Ectodermal cell (in vitro differentiated cells): ENCODE measurements around the gene TMEM150B. TPM values are rescaled to one million over a fixed set of nuclear protein-coding genes. Genes with fewer than 3 reads are reported as not detected.

ENCODE experiments used
- H3K27ac ChIP-seq: 2 replicates; pipeline ENCODE4 v1.7.0; 2013; ENCODE audit warnings: mild to moderate bottlenecking, low read depth, low read length; ENCODE audit not compliant: insufficient read depth, poor library complexity, severe bottlenecking
- H3K27me3 ChIP-seq: 2 replicates; pipeline ENCODE4 v1.7.0; 2013; ENCODE audit warnings: mild to moderate bottlenecking, low read length; ENCODE audit not compliant: insufficient read depth, control insufficient read depth, poor library complexity, severe bottlenecking
- H3K36me3 ChIP-seq: one replicate; pipeline ENCODE4 v1.7.0; 2013; ENCODE audit warnings: low read length; ENCODE audit not compliant: control insufficient read depth, insufficient read depth
- H3K4me1 ChIP-seq: one replicate; pipeline ENCODE4 v1.7.0; 2013; ENCODE audit warnings: low read length; ENCODE audit not compliant: control insufficient read depth, insufficient read depth
- H3K4me3 ChIP-seq: 2 replicates; pipeline ENCODE4 v1.7.0; 2013; ENCODE audit warnings: low read depth, low read length, control low read depth; ENCODE audit not compliant: insufficient read depth
- H3K9me3 ChIP-seq: 2 replicates; pipeline ENCODE4 v1.7.0; 2013; ENCODE audit warnings: mild to moderate bottlenecking, low read length, moderate library complexity; ENCODE audit not compliant: control insufficient read depth
- WGBS, 2 experiments: methylation state at CpG; one replicate each; pipeline ENCODE4 v1.1.7; 2013; ENCODE audit warnings: missing lambda C conversion rate in 2 of 2; 5-methylcytosine and 5-hydroxymethylcytosine counted together
- polyA plus RNA-seq, 4 experiments: library from polyadenylated mRNA; stranded (reverse); fragments of 50-300 nt; gene quantifications; one replicate each; pipeline ENCODE4 v1.2.3, GENCODE V29; 2013

The TMEM150B gene
- polyA plus RNA-seq (2013, experiment 1 of 4) = not detected
- polyA plus RNA-seq (2013, experiment 2 of 4) = not detected
- not detected for polyA plus RNA-seq (2013, experiment 3 of 4)
- polyA plus RNA-seq (2013, experiment 4 of 4) = not detected

- Histone ChIP-seq H3K9me3 (no peaks in the 10 kb centered on the region), H3K27me3 (no peaks in the 10 kb centered on the region), H3K36me3 (no peaks in the 10 kb centered on the region), H3K27ac (no peak within 1 kb of the TSS), H3K4me1 (no peaks in the 10 kb centered on the region), H3K4me3 (no peak within 1 kb of the TSS)
- 91 to 92% methylated on average over 13 to 14 of the region's 14 CpGs for WGBS, 2 experiments
These were observed at the start of gene TMEM150B for GRCh38 chr19:55325172-55325571. TMEM150B (minus strand) TSS chr19:55325341; CDS start chr19:55321036, 4,305 bp downstream.

DNA sequence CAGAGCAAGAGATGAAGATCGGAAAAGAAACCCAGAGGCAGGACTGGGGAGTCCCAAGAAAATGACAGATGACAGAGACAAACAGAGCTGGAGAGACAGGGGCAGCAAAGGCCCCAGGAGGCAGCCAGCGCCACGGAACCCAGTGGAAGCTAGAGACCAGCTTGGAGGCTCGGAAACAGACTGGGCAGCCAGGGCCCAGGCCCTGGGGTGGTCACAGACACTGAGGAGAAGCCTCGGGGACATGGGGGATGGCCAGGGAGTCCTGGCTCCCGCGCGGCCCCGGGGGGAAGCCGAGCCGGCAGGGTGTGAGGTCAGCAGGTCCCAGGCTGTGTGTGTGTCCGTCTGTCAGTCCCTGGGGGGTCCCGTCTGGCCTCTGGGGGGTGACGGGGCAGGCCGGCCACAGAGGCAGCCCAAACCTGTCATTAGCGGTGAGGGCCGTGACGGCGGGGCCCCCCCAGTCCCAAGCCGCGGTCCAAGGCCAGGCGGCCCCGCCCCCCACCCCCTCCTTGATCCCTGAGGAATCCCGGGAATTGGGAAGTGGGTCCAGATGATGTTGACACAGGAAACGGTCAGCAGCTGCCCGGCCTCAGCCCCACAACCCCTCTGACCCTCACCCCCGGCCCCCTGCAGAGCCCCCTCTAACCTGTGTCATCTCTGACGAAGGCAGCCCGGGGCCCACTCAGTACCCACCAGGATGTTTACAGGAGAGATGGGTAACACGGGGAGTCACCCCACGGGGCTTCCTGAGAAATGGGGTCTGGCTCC is 49.0 kb upstream of the TMEM150B start:
- Histone ChIP-seq H3K9me3 (no peaks in the 10 kb centered on the region), H3K4me1 (peaks cover 46% of the 10 kb centered on the region), H3K36me3 (no peaks in the 10 kb centered on the region), H3K4me3 (no peak overlapping the region), H3K27ac (no peak overlapping the region), H3K27me3 (peaks cover 80% of the 10 kb centered on the region)
- 9% methylated on average over 31 of the region's 31 CpGs for WGBS, 2 experiments

GRCh38 chr19:55373306-55373992 is 48.3 kb upstream of the TMEM150B start:
- Histone ChIP-seq H3K4me1 (peaks cover 39% of the 10 kb centered on the region), H3K4me3 (no peak overlapping the region)
- WGBS, 2 experiments = 30 to 35% methylated on average over 9 of the region's 9 CpGs

DNA sequence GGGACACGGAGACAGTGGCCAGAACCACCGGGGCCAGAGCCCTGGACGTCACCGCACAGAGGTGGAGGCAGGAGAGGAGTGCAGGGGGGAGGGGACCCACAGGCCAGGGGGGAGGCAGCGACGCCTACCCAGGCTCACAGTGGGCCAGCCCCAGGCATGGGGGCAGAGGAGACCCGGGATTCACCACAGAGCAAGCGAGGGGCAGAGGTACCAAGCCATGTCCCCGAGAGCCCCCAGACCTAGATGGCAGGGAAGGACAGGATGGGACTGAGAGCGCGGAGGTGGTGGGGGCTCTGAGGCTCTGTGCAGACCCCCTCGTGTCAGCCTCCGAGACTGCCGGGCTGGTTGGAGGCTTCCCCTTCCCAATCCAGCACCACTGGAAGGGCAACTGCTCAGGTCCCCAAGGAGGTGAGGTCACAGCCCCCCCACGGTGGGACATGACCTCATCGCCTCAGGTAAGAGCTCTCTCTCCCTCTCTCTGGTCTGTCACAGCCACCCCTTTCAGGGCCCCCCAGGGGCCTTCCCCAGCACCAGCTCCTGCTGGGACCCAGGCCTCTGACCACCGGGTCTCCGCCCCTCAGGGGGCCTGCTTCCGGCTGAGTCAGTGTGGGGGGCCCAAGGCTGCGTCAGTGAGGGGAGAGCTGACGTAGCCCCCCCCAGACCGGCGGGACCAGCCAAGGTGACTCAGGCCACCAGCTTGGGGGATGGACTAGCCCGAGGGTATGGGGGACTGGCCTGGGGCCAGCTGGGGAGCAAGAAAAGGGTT is 47.4 kb upstream of the TMEM150B start:
- H3K4me3 ChIP-seq = no peak overlapping the region
- peaks cover 30% of the 10 kb centered on the region for H3K4me1 ChIP-seq
- no peak overlapping the region for H3K27ac ChIP-seq
- WGBS, 2 experiments = 42 to 44% methylated on average over 24 of the region's 24 CpGs
- peaks cover 79% of the 10 kb centered on the region for H3K27me3 ChIP-seq
- no peaks in the 10 kb centered on the region for H3K9me3 ChIP-seq
- no peaks in the 10 kb centered on the region for H3K36me3 ChIP-seq

More at GRCh38 chr19:55373306-55373992, 48.3 kb upstream of the TMEM150B start:
- Histone ChIP-seq H3K27me3 (peaks cover 81% of the 10 kb centered on the region), H3K27ac (no peak overlapping the region), H3K9me3 (no peaks in the 10 kb centered on the region), H3K36me3 (no peaks in the 10 kb centered on the region)

DNA sequence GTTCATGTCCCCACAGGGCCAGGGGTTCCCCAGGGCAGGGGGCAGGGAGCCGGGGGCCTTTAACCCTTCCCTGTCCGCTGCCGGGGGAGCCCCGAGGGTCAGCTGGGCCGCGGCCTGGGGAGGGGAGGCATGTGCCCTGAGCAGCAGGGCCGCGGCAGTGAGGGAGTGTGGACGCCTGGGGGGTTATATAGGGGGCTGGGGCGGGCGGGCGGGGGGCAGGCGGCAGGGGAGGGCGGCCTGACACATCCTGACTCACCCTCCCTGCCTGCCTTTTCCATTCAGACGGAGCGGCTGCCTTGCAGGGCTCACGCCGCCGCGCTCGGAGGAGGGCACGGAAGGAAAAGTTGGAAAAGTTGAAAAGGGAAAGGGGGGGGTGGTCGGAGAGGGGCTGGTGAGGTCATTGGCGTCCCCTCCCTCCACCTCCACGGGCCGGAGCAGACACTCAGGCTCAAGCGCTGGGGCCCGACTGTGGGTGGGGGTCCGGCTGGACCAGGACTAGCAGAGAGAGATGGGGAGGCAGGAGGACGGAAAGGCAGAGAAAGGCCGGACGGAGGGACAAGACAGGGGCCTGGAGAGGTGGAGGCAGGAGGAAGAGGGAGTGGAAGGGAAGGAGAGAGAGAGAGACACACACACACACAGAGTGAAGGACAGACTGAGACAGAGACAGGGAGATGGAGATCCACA is 45.3 kb upstream of the TMEM150B start, which contains the start of gene IL11:
IL11 (minus strand) TSS at position 159 of the 684 bp plus-strand sequence; CDS start at position 6, 153 bp downstream.
- Histone ChIP-seq H3K36me3 (no peaks in the 10 kb centered on the region), H3K4me1 (peaks cover 16% of the 10 kb centered on the region), H3K9me3 (no peaks in the 10 kb centered on the region), H3K4me3 (peak within 1 kb of the TSS; percentile 35), H3K27me3 (peaks cover 71% of the 10 kb centered on the region), H3K27ac (no peak within 1 kb of the TSS)
- WGBS, 2 experiments = 2 to 4% methylated on average over 31 to 32 of the region's 32 CpGs

- Histone ChIP-seq H3K36me3 (no peaks in the 10 kb centered on the region), H3K27me3 (peaks cover 71% of the 10 kb centered on the region), H3K27ac (no peak overlapping the region), H3K9me3 (no peaks in the 10 kb centered on the region), H3K4me3 (peak overlapping the region; percentile 35), H3K4me1 (peaks cover 16% of the 10 kb centered on the region)
- 0 to 1% methylated on average over 59 of the region's 59 CpGs for WGBS, 2 experiments
These were observed 44.6 kb upstream of the TMEM150B start for GRCh38 chr19:55369653-55370304.

- peaks cover 62% of the 10 kb centered on the region for H3K27me3 ChIP-seq
- WGBS, 2 experiments = 14% methylated on average over 54 of the region's 54 CpGs
- no peak overlapping the region for H3K27ac ChIP-seq
- H3K9me3 ChIP-seq = no peaks in the 10 kb centered on the region
- H3K4me1 ChIP-seq = peaks cover 8% of the 10 kb centered on the region
- no peaks in the 10 kb centered on the region for H3K36me3 ChIP-seq
- H3K4me3 ChIP-seq = no peak overlapping the region
These were observed 43.8 kb upstream of the TMEM150B start for GRCh38 chr19:55368701-55369563.

- H3K36me3 ChIP-seq = no peaks in the 10 kb centered on the region
- H3K4me1 ChIP-seq = peaks cover 1% of the 10 kb centered on the region
- 91% methylated on average over 16 of the region's 16 CpGs for WGBS, 2 experiments
- H3K9me3 ChIP-seq = no peaks in the 10 kb centered on the region
- peaks cover 54% of the 10 kb centered on the region for H3K27me3 ChIP-seq
- no peak overlapping the region for H3K27ac ChIP-seq
- H3K4me3 ChIP-seq = no peak overlapping the region
These were observed 43.0 kb upstream of the TMEM150B start for GRCh38 chr19:55368106-55368505.
